Liver (tissue), 9 donors: ENCODE results near the gene SCNN1A. TPM values are rescaled to one million over a fixed set of nuclear protein-coding genes. Genes with fewer than 3 reads are reported as not detected.

Experiments
- DNase-seq: peaks from one replicate; pipeline ENCODE4 v3.0.0-alpha.2; 2017; ENCODE audit warnings: low spot score
- H3K27ac ChIP-seq, 2 donors: one replicate each; pipeline ENCODE4 v1.7.0; 2013; ENCODE audit warnings: inconsistent platforms in 2 of 2, low read length in 2 of 2, control low read depth in 1 of 2, low read depth in 1 of 2, mild to moderate bottlenecking in 1 of 2
- H3K27me3 ChIP-seq, 4 donors: one replicate each; pipeline versions ENCODE4 v1.6.1 to v1.7.0; 2013; ENCODE audit warnings: low read length in 3 of 4, inconsistent platforms in 1 of 4, mild to moderate bottlenecking in 1 of 4, moderate library complexity in 1 of 4; ENCODE audit not compliant: control insufficient read depth in 4 of 4, insufficient read depth in 4 of 4
- H3K36me3 ChIP-seq, 4 donors: one replicate each; pipeline versions ENCODE4 v1.6.1 to v1.7.0; 2013; ENCODE audit warnings: low read length in 3 of 4, mild to moderate bottlenecking in 3 of 4, low read depth in 1 of 4, moderate library complexity in 1 of 4; ENCODE audit not compliant: control insufficient read depth in 4 of 4, insufficient read depth in 3 of 4
- H3K4me1 ChIP-seq, 4 donors: one replicate each; pipeline versions ENCODE4 v1.6.1 to v1.7.0; 2013; ENCODE audit warnings: low read length in 3 of 4, mild to moderate bottlenecking in 3 of 4, moderate library complexity in 1 of 4; ENCODE audit not compliant: control insufficient read depth in 4 of 4, insufficient read depth in 4 of 4
- H3K4me3 ChIP-seq, 3 donors: one replicate each; pipeline versions ENCODE4 v1.6.1 to v1.7.0; 2013; ENCODE audit warnings: low read length in 3 of 3, control low read depth in 1 of 3, low read depth in 1 of 3, mild to moderate bottlenecking in 1 of 3
- H3K9ac ChIP-seq, 2 donors: one replicate each; pipeline ENCODE4 v1.7.0; 2013; ENCODE audit warnings: low read length in 2 of 2, mild to moderate bottlenecking in 2 of 2, moderate library complexity in 2 of 2, control low read depth in 1 of 2, low read depth in 1 of 2
- H3K9me3 ChIP-seq, 4 donors: one replicate each; pipeline versions ENCODE4 v1.6.1 to v1.7.0; 2013; ENCODE audit warnings: low read length in 3 of 4; ENCODE audit not compliant: control insufficient read depth in 4 of 4
- ATF3 ChIP-seq: IDR thresholded peaks from 2 replicates; pipeline ENCODE4 v1.6.1; 2016; ENCODE audit warnings: antibody characterized with exemption
- CTCF ChIP-seq: fragments of 150-350 bp; IDR thresholded peaks from 2 replicates; pipeline ENCODE4 v1.5.1; 2017; ENCODE audit warnings: improper control_type of control experiment, low read depth, low read length; ENCODE audit not compliant: missing input control
- EGR1 ChIP-seq, 2 donors: IDR thresholded peaks; 2 replicates each; pipeline ENCODE4 v1.6.1; 2016 to 2018; ENCODE audit warnings: antibody characterized with exemption in 2 of 2, low read depth in 2 of 2
- FOXA1 ChIP-seq: IDR thresholded peaks from 2 replicates; pipeline ENCODE4 v1.6.1; 2016; ENCODE audit warnings: antibody characterized with exemption
- FOXA2 ChIP-seq: IDR thresholded peaks from 2 replicates; pipeline ENCODE4 v1.6.1; 2016; ENCODE audit warnings: antibody characterized with exemption
- GABPA ChIP-seq, 2 donors: IDR thresholded peaks in 1 of 2; conservative IDR thresholded peaks in 1 of 2; 2 replicates each; pipeline ENCODE4 v1.6.1; 2016; ENCODE audit warnings: antibody characterized with exemption in 2 of 2, mild to moderate bottlenecking in 1 of 2, moderate library complexity in 1 of 2
- HNF4A ChIP-seq, 2 donors: conservative IDR thresholded peaks; 2 replicates each; pipeline ENCODE4 v1.6.1; 2016; ENCODE audit warnings: antibody characterized with exemption in 2 of 2, mild to moderate bottlenecking in 2 of 2
- HNF4G ChIP-seq: IDR thresholded peaks from 2 replicates; pipeline ENCODE4 v1.6.1; 2016; ENCODE audit warnings: antibody characterized with exemption
- JUND ChIP-seq, 2 donors: IDR thresholded peaks; 2 replicates each; pipeline ENCODE4 v1.6.1; 2016; ENCODE audit warnings: antibody characterized with exemption in 2 of 2
- MAX ChIP-seq: IDR thresholded peaks from 2 replicates; pipeline ENCODE4 v1.6.1; 2016; ENCODE audit warnings: antibody characterized with exemption
- NR2F2 ChIP-seq: IDR thresholded peaks from 2 replicates; pipeline ENCODE4 v1.6.1; 2016; ENCODE audit warnings: antibody characterized with exemption
- RAD21 ChIP-seq, 2 donors: IDR thresholded peaks; 2 replicates each; pipeline ENCODE4 v1.6.1; 2016; ENCODE audit warnings: antibody characterized with exemption in 2 of 2, mild to moderate bottlenecking in 2 of 2
- REST ChIP-seq: IDR thresholded peaks from 2 replicates; pipeline ENCODE4 v1.6.1; 2016; ENCODE audit warnings: antibody characterized with exemption, mild to moderate bottlenecking
- RXRA ChIP-seq, 2 donors: IDR thresholded peaks; 2 replicates each; pipeline ENCODE4 v1.6.1; 2017 to 2018; ENCODE audit warnings: antibody characterized with exemption in 2 of 2, mild to moderate bottlenecking in 1 of 2
- SP1 ChIP-seq: IDR thresholded peaks from 2 replicates; pipeline ENCODE4 v1.6.1; 2018; ENCODE audit warnings: antibody characterized with exemption, mild to moderate bottlenecking
- TAF1 ChIP-seq: conservative IDR thresholded peaks from 2 replicates; pipeline ENCODE4 v1.6.1; 2016; ENCODE audit warnings: antibody characterized with exemption, mild to moderate bottlenecking
- YY1 ChIP-seq: IDR thresholded peaks from 2 replicates; pipeline ENCODE4 v1.6.1; 2016; ENCODE audit warnings: antibody characterized with exemption, mild to moderate bottlenecking
- ZBTB33 ChIP-seq: IDR thresholded peaks from 2 replicates; pipeline ENCODE4 v1.6.1; 2016; ENCODE audit warnings: antibody characterized with exemption
- WGBS: extraction: QIAGEN DNeasy Blood & Tissue Kit; methylation state at CpG from one replicate; pipeline ENCODE4 v1.1.7; 2013; 5-methylcytosine and 5-hydroxymethylcytosine counted together
- polyA plus RNA-seq, 2 donors: library from polyadenylated mRNA; stranded (reverse) in 1 of 2; unstranded in 1 of 2; fragments of 200-250 nt in 1 of 2; fragments of >200 nt in 1 of 2; fragmentation: Nextera tagmentation in 1 of 2; extraction: Ambion mirVana in 1 of 2; gene quantifications; one replicate each; pipeline versions ENCODE4 v1.2.1 to v1.2.3, GENCODE V29; 2013 to 2015
- total RNA-seq, 2 donors: library from RNA; depleted of rRNA; stranded (reverse); fragments of >200 nt; gene quantifications; one replicate each; pipeline ENCODE4 v1.2.3, GENCODE V29; 2014
- donor health status: healthy.
- donor health status: healthy.
- donor health status: healthy.
- donor health status: healthy.
- donor health status: healthy.

Gene SCNN1A
- total and polyA plus RNA-seq, 4 donors = 0.47 to 7.7 (median 2.9) TPM

- Histone ChIP-seq H3K9ac (no peak overlapping the region), H3K27ac (no peak overlapping the region), H3K4me1 (no peaks in the 10 kb centered on the region), H3K4me3 (no peak overlapping the region), H3K36me3 (no peaks in the 10 kb centered on the region), H3K9me3 (no peaks in the 10 kb centered on the region), H3K27me3 (no peaks in the 10 kb centered on the region)
- DNase-seq = no peak
- TF ChIP-seq EGR1 (IDR thresholded peaks at IDR 0.05; ENCODE audit: low read depth in 2 of 2) (no peak), REST (no peak), ATF3 (no peak)
- 86% methylated on average over 6 of the region's 6 CpGs for WGBS
Measured at GRCh38 chr12:6405963-6406362, 30.6 kb upstream of the SCNN1A start.

- no peak overlapping the region for H3K4me3 ChIP-seq
- no peak overlapping the region for H3K9ac ChIP-seq
- 85% methylated on average over 5 of the region's 5 CpGs for WGBS
- H3K4me1 ChIP-seq = no peaks in the 10 kb centered on the region
- H3K27ac ChIP-seq = no peak overlapping the region
- DNase-seq = no peak
- H3K27me3 ChIP-seq = no peaks in the 10 kb centered on the region
- no peaks in the 10 kb centered on the region for H3K9me3 ChIP-seq
- no peaks in the 10 kb centered on the region for H3K36me3 ChIP-seq
- TF ChIP-seq REST (no peak), MAX (no peak), EGR1 (IDR thresholded peaks at IDR 0.05; ENCODE audit: low read depth in 2 of 2) (no peak), ATF3 (no peak), ZBTB33 (no peak), RXRA (IDR thresholded peaks at IDR 0.05) (no peak), HNF4G (no peak), RAD21 (IDR thresholded peaks at IDR 0.05) (no peak), FOXA1 (no peak), NR2F2 (no peak), HNF4A (conservative IDR thresholded peaks at IDR 0.05) (no peak), SP1 (no peak), TAF1 (no peak), FOXA2 (no peak), JUND (IDR thresholded peaks at IDR 0.05) (no peak), CTCF (no peak), GABPA (IDR thresholded peaks at IDR 0.05 in 1 of 2, conservative IDR thresholded peaks at IDR 0.05 in 1 of 2) (no peak), YY1 (no peak)
Measured at GRCh38 chr12:6404390-6404789, 29.0 kb upstream of the SCNN1A start.
